Astrocyte of the hippocampus (primary cell): ENCODE data around the gene SEMA4D.

Experiments used
- DNase-seq: peaks from one replicate; pipeline ENCODE4 v3.0.0; 2011; ENCODE audit warnings: low read depth, low spot score

SEMA4D gene

DNA sequence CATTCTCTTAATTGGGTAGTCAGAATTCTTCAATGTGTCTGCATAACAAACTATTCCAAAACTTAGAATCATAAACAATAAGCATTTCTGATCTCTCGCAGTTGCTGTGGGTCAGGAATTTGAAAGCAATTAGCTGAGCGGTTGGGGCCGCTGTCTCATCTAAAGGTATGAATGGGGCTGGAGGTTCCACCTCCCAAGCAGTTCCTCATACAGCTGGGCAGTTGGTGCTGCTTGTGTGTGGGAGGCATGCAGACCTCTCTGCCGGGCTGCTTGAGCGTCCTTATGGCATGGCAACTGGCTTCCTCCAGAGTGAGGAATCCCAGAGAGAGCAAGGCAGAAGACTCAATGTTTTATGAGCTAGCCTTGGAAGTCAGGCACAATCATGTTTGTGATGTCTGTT lies 30.2 kb upstream of the SEMA4D start:
- no peak for DNase-seq

DNA sequence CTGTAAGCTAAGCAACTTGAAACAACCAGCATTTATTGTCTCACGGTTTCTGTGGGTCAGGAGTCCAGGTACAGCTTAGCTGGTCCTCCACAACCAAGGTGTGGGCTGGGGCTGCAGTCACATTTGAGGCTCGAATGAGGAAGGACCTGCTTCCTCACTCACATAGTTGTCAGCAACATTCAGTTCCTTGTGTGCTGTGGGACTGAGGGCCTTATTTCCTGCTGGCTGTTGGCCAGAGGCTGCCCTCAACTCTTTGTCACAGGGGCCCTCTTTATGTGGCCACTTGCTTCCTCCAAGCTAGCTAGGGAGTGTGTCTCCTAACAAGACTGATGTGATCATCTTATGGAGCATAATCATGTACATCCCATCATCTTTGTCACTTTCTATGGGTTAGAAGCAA lies 29.2 kb upstream of the SEMA4D start:
- no peak for DNase-seq

GRCh38 chr9:89526667-89527066 lies 28.8 kb upstream of the SEMA4D start:
- no peak for DNase-seq

DNA sequence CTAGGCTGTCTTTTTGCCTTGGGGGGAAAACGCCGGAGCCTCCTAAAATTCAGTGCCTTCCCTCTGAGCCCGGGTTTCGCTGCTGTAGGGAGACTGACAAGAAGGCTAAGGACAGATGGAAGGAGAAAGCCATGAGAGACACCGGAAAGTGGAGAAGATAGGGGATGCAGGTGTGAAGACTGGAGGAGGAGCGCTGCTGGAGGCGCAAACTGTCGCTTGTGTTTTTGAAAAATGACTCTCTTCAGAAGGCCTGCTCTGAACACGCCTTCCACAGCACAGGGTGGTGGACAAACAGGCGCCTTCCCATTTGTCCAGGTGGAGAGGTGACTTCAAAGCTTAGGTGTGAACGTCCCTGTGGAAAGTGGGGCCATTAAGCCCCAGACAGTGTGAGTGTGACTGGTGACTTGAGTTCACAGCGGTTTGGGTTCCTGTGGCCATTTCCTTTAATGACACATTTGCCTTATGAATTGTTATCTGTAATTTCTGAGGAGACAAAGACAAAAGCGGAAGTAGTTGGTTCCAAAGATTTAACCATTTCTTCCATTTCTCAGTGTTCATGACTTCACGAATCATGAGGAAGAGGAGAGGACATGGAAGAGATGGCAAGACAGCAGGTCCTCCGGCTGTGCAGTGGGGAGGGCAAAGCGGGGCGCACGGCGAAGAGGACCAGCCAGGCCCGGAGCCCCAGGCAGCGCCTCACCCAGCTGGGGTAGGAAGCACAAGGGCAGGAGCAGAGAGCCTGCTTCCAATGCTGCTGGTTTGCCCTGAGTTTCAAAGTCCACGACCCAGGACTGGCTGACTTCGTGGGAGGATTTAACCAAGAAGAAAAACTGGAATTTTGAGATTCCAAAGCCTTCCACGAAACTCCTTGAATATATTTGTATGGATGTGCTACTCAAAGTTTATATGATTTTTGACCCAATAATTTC lies 27.8 kb upstream of the SEMA4D start:
- no peak for DNase-seq

DNA sequence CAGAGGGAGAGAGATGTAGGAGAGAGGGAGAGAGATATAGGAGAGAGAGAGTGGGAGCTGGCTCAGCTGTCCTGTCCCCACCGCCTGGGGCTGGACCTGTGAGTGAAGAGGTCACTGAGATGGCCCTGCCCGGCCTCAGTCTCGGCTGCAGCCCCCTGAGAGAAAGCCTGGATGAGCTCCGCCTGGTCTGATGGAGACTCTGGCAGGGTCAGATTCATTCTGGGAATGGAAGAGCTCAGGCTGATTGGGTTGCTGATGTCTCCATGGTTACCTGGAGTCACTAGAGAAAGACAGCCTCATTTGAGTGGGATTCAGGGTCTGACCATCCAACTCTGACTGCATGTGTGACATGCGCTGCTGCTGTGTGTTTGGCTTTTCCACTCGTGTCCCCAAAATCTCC lies 27.1 kb upstream of the SEMA4D start:
- DNase-seq = no peak

DNA sequence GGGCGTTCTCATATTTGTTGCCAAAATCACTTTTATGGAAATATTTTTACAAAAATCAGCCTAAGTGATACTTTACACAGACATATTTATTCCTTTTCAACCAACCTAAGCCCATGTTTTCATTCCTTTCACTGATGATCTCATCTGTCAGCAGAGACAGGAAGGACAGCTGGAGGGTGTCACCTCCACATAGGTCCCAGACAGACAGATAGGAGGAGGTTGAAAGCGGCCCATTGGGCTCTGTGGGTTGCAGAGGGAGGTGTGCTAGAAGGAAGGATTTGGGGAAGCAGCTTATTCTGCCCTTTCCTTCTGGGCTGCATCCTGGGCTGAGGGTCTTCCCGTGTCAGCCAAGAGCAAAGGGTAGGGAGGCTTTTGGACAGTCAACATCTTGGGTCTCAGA lies 26.0 kb upstream of the SEMA4D start:
- DNase-seq = no peak

DNA sequence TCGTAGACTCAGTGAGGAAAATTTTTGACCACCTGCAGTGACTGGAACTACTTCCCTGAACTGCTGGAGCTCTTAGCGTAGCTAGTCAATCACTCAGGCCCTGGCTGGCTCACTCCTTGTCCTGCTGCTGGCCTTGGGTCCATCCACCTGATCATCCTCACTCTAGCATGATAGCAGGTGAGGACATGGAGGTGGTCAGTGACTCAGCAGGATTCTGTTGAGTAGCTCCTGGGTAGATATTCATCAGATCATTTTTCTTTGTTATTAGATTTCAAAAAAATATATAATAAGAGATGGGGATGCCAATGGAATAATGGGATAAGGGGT lies 25.0 kb upstream of the SEMA4D start:
- DNase-seq = no peak

DNA sequence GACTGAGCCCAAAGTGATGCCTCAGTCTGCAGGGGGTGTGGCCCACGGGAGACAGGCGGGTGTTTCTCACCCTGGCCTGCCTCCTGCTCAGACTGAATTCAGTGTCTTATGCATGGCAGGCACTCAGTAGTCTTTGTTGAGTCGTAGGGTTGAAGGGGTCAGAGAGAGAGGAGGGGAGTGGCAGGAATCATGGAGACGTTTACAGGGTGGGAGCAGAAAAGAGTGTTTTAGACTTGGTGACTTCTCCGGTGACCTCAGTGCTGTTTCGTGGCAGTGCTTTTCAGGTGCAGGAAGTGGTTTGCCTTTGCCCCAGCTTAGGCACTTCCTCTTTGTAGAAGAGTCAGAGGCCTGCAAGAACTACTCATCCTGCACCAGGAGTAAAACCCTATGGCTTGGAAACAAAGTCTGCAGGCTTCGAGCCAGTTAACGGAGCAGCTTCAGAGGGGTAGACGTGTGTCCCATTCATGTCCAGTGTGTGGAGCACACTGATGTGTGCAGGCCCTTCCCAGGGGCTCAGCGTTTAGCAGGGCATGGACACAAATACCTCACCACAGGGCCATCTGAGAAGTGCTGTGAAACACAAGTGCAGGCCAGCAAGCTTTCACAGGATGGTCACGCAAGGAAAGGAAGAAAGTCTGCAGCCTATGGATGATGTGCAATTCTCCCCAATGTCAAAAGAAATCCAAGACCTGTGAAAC lies 24.5 kb upstream of the SEMA4D start:
- no peak for DNase-seq

GRCh38 chr9:89519366-89519805 lies 21.5 kb upstream of the SEMA4D start:
- peak; percentile 27 for DNase-seq

DNA sequence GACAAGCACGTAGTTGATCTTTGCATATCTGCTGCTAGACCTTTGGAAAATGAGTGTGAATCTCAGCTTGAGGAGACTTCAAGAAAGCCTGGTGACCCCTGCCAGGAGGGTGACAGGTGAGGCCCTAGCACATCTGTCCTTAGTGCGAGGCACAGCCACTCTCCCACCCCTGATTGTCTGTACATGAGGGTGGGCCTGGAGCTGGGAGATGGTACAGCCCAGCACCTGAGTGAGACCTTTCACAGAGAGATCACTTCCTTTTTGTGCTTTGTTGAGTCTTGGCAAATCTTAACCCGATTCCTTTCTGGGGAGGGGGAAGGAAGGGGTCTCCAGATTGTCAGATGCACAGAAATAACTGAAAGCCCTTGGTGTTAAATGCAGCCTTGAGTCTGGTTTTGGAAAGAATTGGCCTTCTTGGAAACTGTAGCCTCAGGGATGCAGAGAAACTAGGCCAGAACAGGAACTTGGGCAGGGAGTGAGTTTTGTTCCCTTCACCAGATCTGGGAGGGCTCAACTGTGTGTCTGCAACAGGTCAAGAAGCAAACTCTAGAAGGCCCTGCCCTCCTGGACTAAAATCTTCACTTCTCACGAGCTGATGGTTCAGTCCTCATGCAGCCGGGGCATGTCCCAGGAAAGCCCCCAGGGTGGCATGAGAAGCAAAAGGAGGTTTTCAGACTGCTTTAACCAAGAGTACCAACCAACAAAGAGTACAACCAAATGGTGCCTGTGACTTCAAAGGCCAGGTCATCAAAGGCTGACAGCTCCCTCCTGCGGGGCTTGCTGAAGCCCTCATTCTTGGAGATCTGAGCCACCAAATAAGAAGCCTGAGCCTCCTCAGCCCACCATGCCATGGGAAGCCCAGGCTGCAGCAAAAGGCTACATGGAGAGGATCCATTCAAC lies 20.8 kb upstream of the SEMA4D start:
- DNase-seq = no peak

DNA sequence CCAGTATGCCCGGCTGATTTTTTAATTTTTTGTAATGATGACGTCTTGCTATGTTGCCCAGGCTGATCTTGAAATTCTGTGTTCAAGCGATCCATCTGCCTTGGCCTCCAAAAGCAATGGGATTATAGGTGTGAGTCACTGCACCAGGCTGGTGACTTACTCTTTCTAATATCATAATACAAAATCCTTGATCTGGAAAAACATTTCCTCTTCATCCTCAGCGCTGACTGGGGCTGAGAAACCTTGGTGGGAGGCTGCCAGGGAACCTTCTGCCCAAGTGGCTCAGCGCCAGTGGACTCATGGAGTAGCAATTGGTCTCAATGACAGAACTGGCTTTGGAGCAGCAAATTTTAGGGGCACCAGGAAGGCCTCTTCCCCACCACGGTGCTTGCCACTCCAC lies 17.5 kb upstream of the SEMA4D start:
- no peak for DNase-seq

DNA sequence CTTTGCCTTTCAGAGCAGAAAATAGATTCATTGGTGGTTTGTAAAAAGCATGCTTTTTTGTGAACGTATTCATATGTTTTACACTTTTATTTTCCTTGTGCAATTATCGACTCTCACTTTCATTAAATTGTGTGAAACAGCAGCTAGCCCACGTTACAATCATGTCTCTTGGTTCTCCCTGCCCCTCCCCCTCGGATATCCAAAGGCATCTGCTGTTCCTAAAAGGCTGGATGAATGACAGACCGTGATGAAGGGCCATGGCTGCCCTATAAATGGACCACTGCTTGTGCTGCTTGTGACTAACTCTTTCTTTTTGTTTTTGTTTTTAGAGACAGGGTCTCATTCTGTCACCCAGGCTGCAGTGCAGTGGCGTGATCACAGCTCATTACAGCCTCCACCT lies 17.0 kb upstream of the SEMA4D start:
- no peak for DNase-seq

GRCh38 chr9:89514337-89514736 lies 16.4 kb upstream of the SEMA4D start:
- no peak for DNase-seq

DNA sequence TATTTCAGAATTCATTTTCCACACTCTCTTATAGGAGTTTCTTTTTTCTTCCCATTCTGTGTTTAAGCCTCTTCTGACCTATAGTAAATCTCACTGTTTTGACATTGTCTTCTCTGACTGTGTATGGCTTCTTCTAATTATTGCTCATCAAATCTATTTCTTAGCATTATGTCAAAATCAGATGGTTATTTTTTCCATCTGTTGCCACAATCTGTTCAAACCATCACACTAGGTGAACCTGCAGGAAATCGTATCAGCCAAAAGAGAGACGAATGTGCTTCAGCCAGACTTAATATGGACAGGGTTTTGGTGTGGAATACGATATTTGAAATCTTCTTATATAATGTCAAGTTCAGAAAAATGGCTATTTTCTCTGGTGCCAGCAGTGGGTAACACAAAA lies 15.9 kb upstream of the SEMA4D start:
- no peak for DNase-seq

DNA sequence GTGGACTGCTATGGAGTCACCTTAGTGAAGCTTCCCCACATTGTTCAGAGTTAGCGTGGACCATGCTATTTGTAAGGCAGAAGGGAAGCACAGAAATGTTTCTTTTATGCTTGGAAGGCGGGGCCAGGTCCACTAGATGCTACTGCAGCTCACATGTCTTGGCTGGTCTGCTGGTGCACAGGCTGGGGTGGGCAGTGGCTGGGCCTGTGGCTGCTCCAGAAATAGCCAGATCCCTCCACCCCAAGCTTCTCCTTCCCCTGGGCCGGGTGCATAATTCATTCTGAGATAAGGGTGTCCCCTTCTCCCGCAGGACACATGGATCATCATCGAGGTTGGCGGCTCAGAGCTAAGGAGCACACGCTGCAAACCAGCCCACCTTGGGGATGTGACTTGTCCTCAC lies 14.5 kb upstream of the SEMA4D start:
- no peak for DNase-seq

GRCh38 chr9:89508951-89509615 lies 11.2 kb upstream of the SEMA4D start:
- no peak for DNase-seq

DNA sequence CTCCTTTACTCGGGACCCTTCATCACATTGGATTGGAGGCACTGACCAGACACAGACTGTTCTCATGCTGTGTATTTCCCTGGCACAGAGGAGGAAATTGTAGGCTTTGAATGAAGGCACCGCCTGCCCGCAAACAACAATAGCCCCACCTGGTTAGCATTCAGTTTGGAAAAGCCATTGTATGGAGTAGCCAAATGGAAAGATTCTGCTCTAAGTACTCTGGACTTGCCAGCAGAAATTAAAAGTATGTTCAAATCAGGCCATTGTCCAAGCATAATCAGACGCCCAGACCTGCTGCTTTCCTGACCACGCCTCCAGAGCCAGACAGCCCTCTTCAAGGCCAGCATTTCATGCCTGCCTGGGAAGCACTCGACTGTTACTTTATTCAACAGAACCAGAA lies 8.0 kb upstream of the SEMA4D start:
- peak; percentile 76 for DNase-seq

GRCh38 chr9:89505048-89505447 lies 7.1 kb upstream of the SEMA4D start:
- no peak for DNase-seq

DNA sequence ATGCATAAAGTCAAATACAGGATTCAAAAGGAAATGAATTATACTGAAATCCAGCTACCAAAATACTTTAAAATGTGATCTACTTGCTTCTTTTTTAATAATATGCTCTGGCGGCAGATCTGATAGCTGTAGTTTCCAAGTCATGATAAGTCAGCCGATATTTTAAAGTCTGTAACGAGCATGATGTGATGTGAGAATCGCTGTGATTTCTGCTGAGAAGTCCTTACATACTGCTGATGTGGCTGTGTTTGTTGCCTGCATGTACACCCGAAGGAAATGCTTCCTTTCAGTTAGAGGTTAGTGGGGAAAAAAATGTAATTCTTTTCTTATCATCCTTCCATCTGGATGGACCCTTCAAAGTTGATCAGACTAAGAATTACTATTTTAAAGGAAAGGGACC lies 4.8 kb upstream of the SEMA4D start:
- DNase-seq = no peak

DNA sequence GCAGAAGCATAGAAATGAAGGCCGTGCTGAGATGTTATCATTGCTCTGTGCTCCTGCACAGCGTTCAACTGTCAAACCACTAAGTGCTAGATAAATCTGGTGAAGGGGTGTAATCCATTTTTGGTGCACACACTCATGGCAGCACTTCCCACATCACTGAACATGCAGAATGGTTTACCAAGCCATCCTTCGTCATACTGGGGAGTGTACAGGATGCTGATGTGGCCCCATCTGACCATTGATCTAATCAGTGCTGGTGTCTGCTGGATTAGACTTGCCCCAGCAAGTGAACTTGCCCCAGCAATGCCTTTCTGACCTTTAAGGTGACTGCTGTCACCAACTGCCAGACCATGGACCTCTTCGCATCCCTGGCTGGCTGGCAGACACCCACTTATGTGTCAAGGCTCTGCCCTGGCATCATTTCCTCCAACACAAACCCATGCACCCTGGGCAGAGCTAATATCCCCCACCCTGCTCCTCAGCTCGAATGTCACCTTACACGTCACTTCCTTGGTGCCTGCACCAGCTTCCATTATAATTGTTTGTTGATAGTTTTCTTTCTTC lies 4.2 kb upstream of the SEMA4D start:
- DNase-seq = no peak

DNA sequence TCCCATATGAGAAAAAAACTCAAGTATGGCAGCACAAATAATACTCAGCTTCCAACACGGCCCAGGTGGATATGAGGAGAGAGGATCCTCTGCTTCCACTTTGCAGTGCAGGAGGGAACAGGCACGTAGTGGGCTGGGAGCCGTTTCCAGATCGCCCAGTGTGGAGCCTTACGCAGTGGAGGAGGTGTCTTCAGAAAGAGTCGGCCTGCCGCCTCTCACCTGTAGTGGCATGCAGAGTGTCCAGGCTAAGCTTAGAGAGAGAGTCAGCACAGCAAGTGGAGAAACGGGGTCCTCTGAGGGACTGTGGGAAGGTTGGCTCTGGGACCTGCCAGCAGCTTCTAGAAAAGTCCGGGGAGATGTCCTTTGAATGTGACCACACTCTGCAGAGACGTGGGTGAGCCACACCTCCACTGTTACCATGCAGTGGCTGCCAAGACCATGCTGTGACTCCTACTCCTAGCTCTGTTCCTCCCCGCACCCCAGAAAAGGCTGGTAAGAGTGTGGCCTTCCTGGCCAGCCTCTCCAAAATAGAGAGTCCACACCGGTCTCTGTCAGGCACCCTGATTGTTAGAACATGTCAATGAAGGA lies 3.5 kb upstream of the SEMA4D start:
- no peak for DNase-seq
